ENCODE data around the gene TP53AIP1.

The TP53AIP1 gene, protein sequence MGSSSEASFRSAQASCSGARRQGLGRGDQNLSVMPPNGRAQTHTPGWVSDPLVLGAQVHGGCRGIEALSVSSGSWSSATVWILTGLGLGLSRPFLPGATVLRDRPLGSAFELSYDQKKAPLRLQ

DNA sequence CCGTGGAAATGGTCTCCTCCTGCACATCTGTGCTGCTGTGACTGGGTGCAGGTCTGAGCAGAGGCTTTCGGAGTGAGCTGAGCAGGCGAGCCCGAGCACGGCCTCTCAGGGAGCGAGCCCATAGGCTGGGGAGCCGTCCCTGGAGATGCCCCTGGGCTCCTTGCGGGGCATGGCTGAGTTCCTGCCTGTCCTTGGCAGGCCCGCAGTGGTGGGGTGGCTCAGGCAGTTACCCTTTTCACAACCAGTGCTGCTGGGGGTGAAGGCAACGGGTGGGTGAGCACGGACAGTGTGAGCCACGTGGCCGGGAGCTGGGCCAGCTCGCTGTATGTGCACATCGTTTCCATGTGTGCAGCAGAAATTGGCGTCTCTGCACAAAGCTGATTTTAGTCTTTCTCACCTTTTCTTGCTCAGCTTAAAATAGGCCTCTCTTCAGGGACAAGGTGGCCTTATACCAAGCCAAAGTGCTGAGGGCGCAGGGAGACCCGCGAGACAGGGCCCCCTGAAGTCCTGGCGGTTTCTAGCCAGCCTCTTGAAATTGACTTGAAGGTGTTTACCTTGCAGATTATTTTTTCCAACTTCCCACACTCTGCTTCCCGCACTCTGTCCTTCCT, at the start of gene TP53AIP1:
Gene TP53AIP1 (minus strand): TSS at position 55 of the 611 bp plus-strand sequence. CDS start 5,053 bp downstream, outside the sequence.
- no peak for DNase-seq

DNA sequence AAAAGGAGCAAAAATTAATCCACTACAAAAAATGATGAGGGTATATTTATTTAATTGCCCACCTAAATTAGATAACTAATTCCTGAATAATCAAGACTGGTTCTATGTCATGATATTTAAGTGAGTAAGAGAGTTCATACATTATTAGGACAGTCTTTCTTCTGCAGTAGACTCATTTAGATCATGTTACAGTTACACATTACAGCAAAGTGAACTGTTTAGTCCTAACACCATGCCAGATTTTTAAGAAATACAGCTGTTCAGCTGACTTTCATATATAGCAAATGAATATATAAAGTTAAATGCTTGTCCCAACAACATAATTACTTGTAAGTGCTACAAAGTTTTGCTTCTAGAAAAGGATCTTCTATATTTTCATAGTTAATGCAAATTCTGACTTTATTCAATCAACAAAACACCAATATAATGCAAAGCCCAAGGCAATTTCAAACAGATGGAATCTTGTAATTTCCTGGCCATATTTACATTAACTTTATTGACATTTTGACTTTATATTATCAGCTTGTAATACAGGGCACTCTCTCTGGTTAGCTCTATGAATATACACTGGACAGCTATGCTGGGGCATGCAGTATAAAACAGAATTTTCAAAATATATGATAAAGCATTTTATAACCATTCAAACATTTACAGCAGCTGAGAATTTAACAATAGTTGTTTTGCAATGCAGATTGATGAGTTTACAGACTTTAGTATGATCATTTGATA, 45.7 kb upstream of the TP53AIP1 start:
- DNase-seq = no peak

DNA sequence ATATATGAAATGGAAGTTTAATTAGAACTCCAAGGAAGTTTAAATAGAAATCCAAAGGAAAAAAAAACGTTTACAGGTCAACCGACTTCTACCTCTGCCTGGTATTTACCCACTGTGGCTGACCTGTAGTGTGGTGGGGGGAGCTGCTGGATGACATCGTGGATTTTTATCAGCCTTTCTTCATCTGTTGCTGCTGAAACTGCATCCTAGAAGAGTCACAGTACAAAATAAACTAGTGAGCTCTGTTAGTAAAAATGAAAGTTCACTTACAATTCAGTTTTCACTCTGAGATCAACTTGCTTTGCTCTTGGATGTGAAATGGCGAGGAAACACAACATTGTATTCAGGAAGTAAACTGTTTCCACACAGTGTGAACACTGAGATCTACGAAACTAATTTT, 43.2 kb upstream of the TP53AIP1 start:
- no peak for DNase-seq

DNA sequence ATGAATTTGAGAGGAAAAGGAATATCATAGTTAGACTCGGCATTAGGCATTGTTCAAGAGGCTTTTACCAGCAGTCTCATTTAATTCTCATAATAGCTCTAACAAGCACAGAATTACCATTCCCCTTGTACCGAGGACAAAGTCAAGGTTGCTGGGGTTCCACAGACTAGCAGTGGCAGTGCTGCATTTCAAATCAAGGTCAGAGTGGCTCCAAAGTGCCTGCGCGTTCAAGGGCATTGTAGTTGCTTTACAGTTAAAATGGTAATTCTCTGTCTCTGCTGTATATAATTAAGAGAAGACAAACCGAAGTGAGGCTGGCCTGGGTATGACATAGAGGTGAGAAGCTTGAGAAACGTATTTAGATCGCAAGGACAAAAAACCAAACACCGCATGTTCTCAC, 40.4 kb upstream of the TP53AIP1 start:
- no peak for DNase-seq

DNA sequence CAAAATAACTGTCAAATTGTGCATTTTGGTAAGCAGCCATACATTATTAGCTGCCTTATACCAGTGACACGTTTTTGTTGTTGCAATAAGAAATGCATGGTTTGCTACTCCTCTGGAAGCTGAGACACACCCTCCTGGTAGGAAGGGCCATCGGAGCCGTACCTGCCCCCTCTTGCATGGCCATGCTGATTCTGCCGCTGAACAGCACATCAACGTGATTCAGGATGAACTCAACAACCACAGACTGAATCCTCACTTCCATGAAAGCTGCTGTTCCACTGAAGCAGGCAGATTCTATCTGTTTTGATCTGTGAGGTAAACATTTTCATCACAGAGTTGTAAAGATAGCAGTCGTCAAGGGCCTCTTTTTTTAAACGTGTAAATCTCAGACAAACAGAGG, 38.6 kb upstream of the TP53AIP1 start:
- DNase-seq = no peak

DNA sequence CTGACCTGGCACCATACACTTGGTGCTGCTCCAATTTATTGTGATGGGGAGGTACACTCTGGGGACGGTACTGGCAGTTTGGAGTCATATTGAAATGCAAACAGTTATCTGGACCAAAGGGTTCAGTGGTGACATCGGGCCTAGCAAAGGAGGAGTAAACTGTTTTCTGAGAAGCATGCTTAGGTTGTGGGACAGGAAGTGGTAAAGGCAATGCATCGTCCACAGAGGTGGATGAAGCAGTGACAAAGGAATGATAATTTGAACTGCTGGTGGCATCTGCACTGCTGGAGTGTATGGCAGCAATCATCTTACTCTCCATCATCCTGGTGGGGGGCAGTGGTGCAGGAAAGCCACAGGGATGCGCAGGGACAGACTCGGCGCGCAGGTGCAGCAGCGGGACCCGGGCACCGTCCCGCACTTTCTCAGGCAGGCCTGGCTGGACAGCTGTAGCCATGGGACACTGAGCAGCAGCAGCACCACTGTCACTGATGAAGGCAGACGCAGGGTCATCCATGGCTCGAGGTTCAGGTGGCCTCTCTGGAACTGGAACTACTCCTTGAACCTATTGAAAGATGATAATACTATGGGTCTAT, 28.0 kb upstream of the TP53AIP1 start:
- no peak for DNase-seq

DNA sequence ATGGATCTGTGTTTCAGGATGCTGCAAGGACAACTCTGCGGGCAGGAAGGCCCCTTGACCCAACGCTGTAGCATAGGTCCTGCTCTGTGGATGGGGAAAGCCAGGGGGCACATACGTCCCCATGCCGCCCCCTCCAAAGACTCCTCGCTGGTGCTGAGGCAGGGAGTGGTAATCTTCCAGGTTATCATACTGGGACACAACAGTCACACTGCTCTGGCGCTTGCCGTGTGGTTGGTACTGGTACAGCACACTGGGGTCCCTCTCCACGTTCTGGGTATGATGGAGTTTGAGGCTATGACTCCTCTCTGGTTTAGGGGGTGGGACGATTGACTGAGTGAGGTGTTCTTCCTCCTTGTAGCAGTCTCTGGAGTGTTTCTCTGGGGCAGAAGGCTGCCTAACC, 26.2 kb upstream of the TP53AIP1 start:
- no peak for DNase-seq

DNA sequence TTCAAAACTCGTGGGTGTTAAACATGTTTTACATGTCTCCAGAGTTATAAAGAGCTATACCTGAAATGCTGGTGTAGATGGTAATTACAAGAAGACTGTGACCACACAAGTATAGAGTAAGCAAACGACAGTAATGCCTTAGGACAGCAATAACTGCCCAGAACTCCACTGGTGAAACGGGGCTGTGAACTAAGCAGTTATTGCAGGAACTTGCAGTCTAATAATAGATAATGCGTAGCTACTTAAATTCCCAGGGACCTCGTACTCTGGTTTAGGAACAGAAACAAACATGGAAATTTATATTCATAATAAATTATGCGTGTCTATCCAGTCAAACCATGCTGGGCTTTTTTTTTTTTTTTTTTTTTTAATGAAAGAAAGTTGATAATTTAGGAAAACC, 24.9 kb upstream of the TP53AIP1 start:
- no peak for DNase-seq

DNA sequence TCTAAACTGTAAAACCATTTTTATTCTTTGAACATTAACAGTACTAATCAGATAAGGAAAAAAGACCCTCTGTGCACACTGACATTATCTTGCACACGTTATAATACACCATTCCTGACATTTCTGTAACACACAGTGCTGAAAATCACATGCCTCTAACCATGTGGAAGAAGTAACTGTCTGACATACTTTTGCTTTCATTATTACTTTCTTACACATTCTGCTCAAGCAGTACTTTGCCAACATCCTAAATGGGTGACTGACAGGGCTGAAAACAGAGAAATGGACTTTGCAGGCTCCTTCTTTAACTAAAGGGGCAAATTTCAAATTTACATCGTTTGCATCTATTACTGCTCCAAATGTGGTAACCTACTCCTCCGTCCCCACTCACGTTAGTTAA, 22.8 kb upstream of the TP53AIP1 start:
- DNase-seq = no peak

DNA sequence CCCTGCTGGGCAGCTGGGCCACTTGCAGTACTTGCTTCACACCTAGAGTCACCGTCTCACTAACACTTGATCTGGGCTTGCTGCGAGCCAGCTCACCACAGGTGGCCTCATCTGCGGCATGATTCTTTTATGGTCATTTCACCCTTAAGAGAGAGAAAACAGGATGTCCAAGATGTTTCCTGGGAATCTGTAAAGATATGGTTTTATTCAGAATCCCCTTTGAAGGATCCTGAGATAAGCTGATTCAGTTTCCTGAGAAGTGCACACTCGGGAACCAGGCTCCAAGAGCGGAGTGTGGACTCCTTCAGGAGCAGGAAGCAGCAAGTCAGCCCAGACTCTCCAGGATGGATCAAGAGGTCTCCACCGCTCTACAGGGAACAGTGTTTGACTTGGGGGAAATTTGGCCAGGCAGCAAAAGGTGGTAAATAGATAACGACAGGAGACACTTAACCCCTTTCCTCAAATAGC, 21.8 kb upstream of the TP53AIP1 start:
- no peak for DNase-seq

DNA sequence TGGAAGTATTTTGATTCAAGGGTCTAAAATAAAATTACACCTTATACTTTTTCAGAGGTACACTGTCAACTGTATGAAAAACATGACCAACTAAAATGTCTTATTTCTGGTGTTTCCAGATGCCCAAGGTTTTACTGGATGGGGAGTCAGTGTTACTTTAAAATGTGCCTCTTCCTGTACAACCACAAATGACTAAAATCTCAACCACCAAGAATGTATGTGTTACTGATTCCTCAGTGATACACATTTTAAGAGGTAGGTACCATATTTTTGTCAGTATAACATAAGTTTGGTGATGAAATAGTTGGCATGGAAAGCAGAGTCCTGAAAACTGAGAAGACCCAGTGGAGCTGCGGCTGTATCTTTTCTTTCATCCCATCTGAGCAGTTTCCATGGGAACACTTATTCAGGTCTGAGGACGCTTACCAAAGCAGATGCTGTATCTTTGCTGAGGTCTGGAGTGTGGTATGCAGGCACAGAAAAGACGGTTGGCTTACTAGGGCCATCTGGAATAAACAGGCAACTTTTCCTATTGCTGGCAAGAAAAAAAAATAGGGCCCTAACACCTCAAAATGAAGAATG, 21.2 kb upstream of the TP53AIP1 start:
- no peak for DNase-seq

DNA sequence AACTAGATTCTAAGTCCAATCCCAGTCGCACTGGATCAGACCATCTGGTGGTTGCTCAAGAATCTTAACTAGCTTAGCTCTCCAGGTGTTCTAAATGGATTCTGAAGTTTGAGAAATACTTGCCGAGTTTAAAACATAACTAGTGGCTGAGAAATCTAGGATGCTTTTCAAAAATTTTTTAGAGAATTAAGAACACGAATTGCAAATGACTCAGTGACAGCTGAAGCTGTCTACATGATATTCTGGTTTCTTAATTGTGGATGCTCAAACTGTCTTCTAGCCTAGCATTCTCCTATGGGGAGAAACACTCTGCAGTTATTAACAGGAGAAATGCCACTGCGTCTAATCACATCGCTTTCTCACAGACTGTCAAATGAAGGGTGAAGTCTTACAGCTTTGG, 20.2 kb upstream of the TP53AIP1 start:
- no peak for DNase-seq

DNA sequence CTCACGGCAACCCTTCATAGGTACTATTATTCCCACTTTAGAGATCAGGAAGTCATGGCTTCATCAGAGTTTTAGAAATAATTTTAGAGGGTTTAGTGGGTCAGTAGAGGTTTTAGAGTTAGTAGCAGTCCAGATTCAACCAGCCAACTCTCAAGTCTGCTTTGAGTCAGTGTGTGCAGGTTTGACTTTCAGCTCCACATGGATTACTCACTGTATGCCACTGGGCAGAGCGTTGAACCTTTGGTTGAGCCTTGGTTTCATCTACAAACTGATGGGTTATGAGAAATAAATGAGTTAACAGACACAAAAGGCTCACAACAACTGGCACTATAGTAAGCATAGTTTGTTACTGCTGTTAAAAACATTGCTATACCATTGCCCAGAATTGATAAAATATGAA, 19.0 kb upstream of the TP53AIP1 start:
- DNase-seq = no peak

DNA sequence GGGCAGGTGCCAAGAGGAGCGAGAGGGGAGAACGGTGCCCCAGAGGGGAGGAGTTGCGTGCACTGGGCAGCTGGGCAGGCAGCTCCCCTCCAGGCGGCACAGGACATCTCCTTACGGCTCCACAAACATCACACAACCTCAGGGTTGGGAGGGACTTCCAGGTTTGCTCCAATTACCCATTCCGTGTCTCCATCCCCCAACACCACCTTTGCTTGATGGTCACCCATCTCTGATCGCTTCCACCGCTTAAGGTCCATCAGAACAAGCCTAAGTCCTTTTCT, 14.5 kb upstream of the TP53AIP1 start:
- DNase-seq = no peak

DNA sequence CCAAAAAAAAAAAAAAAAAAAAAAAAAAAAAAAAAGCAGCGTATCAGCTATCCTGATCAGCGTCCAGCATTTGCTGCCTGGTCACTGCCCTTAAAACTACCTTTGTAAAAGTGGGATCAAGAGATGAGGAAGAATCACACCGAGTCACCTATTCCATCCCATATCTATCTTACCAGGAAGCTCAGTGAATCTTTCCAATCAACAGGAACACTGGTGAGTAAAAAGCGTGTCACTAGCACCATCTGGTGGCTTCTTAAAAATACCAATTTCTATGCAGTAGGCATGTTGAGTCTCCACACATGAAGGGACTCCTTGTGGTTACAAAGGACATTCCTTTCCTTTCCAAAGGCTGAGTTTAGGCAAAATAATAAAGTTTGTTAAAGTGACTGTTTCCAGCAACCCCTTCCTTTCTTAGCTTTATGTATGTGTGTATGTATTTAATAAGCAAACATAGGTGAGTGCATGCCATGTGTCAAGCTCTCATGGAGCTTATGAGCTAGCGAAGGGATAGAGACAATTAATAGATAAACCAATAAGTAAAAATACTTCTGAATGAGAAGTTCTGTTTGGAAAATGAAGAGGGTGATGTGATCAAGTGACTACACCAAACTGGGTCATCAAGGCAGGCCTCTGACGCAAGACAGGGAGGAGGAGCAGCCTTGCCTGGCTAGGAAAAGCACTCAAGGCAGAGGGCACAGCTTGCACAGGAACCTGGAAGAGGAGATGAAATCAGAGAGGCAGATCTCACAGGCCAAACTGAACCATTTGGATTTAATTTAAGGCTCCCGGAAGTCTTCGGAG, 13.9 kb upstream of the TP53AIP1 start:
- peak; percentile 67 for DNase-seq

DNA sequence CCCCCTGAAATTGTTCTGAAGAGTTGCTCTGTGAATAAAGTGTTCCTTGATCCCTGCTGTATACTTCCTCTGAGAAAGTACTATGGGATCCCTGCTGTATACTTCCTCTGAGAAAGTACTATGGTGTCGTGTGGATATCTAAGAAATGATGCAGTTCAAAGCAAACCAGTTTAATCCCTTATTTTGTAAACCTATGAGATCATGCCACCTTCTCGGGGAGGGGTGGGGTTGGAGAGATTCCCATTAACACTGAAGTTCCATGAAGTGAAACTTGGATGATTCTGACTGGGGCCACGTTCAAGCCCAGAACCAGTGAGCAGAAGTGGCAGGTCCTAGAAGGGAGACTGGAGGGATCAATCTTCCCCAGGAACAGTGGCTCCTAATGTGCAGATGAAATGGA, 13.0 kb upstream of the TP53AIP1 start:
- no peak for DNase-seq

DNA sequence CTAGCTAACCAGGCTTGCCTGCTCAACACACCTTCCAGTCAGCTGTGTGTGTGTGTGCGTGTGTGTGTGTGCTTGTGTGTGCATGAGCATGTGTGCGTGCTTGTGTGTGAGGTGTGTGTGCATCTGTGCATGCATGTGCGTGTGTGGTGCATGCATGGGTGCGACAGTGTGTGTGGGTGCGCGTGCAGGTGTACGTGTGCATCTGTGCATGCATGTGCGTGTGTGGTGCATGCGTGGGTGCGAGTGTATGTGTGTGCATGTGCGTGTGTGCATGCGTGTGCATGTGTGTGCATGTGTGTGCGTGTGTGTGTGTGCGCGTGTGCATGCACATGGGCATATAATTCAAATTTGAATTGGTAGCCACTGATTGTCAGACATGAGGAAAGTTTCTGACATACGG, 10.5 kb upstream of the TP53AIP1 start:
- no peak for DNase-seq

DNA sequence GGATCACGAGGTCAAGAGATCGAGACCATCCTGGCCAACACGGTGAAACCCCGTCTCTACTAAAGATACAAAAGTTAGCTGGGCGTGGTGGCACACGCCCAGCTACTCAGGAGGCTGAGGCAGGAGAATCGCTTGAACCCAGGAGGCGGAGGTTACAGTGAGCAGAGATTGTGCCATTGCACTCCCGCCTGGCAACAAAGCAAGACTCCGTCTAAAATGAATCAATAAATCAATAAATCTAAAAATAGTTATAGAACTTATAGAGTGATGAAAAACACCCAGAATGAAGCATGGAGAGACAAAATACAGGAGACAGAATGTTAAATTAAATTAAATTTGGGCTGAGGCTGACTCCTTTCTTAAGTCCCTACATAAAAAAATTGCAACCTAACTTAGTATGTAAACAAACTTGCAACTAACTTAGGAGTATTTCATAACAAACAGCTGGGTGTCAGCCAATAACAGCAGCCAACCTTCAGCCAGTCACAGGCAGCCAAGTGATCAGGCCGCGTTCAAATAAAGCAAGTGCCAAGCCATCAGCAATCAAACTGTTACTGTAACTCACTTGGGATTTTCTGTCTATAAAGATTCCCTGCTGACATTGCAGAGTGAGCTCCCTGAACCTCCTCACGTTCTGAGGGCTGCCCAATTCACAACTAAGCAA, 7.3 kb upstream of the TP53AIP1 start:
- DNase-seq = no peak

DNA sequence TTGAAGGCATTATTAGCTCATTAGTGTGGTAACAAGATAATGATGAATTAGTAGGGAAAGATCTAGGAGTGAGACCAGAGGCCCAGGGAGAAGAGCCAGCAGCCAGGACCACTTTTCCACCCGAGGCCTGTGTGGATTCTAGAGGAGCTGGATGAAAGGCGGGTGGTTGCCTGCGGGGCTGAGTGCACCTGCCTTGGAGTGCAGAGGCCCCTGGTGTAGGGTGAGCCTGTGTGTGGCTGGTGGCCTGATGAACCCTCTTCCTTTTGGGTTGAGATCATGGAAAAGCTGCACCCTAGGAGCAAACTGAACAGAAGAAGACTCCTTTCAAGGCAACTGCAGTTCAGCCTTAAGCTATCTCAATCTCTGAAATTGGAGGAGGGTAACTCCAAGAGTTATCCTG, 5.9 kb upstream of the TP53AIP1 start:
- no peak for DNase-seq

DNA sequence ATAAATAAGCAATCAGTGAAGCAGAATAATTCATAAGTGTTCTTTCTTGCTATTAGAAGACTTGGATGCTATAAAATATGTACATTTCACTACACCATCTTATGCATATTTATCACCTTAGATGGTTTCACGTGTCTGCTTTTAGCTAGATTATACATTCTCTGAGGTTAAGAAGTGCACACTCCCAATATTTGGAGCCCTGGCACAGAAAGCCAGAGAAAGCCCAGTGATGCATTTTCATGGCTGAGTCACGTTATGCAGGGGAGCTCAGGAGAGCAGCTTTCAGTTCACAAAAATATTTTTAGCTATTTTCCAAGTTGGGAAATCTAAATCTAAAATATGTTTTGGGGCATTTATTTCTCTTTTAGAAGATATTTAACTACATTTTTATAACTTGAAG, 5.1 kb upstream of the TP53AIP1 start:
- no peak for DNase-seq

DNA sequence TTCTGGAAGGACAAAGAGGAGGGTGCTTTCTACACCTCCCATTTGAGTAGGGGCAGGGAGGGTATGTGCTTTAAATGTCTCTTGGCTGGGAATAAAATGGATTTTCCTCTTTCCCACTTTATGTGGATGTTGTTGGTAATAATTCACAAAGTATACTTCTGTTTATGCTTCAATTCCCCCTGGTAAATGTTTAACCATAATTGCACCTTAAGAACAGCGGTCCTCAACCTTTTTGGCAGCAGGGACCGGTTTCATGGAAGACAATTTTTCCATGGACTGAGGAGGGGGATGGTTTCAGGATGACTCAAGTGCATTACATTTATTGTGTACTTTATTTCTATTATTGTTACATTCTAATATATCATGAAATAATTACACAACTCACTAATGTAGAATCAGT, 4.0 kb upstream of the TP53AIP1 start:
- DNase-seq = no peak

DNA sequence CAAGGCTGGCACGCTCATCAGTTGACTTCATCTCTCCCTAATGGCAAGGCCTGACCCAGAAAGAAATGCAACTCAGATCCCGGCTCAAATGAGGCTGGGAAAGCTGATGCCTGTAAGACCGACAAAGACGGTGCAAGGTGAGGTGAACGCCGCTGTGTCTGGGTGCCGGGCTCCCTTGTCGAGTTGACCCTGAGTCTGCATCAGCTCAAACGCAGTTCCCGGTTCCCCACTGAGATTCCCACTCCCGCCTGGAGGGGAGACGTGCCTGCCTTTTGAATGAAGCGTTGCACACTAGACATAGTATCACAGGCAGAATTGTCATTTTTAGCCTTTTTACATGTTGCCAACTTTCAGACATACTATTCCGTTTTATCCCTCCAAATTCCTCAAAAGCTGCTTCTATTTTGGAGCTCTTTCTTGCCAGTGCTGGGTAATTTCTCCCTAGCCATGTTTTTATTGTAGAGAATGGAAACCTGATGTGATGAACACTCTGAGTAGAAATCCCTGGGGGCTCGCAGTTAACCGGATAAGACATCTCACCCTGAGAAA, 831 bp upstream of the TP53AIP1 start:
- DNase-seq = no peak
